Measurements from ENCODE around the gene ITFG1. TPM values are rescaled to one million over a fixed set of nuclear protein-coding genes. Genes with fewer than 3 reads are reported as not detected.
A peak's percentile ranks its signal among the peaks of the same experiment; 100 is the strongest.

The ITFG1 gene
- total RNA-seq, 1 experiment from 2014 or later, result 18.0 TPM

DNA sequence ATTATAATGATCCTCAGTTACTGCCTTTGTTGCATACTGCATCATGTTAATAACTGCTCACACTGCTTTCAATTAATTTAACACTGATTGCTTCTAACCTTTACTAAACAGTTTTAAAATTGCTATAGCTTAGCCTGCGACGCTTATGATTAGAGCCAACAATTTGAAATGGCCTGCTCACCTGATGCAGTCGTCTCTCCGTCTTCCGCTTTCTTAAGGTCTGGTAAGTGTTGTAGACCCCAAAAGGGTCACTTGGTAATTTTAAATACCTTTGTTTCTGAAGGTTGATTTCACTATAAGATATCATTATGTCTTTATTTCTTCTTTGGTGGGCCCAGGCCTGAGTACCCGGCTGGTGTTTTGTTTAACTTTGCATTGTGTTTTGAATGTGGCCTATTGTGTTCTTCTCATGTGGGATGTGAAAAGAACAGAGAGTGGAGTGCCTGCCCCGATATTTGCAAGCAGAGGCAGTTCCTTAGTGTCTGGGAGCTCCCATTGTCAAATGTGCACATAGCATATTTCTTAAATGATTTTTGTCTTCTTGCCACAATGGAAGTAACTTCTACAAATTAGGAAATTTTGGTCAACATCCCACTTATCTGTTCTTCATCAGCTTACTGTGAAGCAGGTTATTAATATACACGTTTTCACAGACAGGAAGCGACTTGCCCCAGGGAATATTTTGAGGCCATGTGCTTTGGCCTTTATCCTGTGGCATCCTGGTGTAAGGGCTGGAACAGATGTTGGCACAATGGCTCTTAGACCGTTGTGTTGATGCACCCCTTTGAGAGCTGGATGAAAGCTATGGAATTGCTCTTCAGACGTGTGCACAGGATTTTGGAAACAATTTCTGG, 3.1 kb upstream of the ITFG1 start:
- no peak overlapping the region for H3K56ac ChIP-seq (ENCODE audit: insufficient read length, low read depth, low read length)
- H3K23ac ChIP-seq (ENCODE audit: insufficient read length, low read depth, low read length), result no peak overlapping the region
- H2BK15ac ChIP-seq (ENCODE audit: low read depth, low read length), result no peak overlapping the region
- Mint-ChIP-seq H3K4me3 (no peak overlapping the region), H3K9me3 (no peaks in the 10 kb centered on the region; a peak in 1 of 5 replicates), H3K27me3 (ENCODE audit: low read depth) (no peaks in the 10 kb centered on the region; the same call in 1 of the 2 replicates), H3K4me1 (peaks cover 38 to 40% of the 10 kb centered on the region in 2 experiments), H3K36me3 (ENCODE audit: insufficient read depth in 1 of 3, low read depth in 3 of 3) (no peaks in the 10 kb centered on the region; a peak in 1 of 7 replicates), H3K27ac (peak overlapping the region in 1 of 3 experiments; percentile 40; a peak in 1 of 7 replicates)
- H3K4me1 ChIP-seq (ENCODE audit: insufficient read depth, low read length), result no peaks in the 10 kb centered on the region; the same call in 1 of the 2 replicates
- H3K27me3 ChIP-seq (ENCODE audit: insufficient read depth, low read length), result no peaks in the 10 kb centered on the region; the same call in 1 of the 2 replicates
- H3K79me1 ChIP-seq (ENCODE audit: insufficient read depth, low read depth, low read length, poor library complexity, severe bottlenecking), result peaks cover 2% of the 10 kb centered on the region
- H3K9me3 ChIP-seq (ENCODE audit: control insufficient read depth, low read depth, low read length), result no peaks in the 10 kb centered on the region
- TF ChIP-seq, protein P1, sequence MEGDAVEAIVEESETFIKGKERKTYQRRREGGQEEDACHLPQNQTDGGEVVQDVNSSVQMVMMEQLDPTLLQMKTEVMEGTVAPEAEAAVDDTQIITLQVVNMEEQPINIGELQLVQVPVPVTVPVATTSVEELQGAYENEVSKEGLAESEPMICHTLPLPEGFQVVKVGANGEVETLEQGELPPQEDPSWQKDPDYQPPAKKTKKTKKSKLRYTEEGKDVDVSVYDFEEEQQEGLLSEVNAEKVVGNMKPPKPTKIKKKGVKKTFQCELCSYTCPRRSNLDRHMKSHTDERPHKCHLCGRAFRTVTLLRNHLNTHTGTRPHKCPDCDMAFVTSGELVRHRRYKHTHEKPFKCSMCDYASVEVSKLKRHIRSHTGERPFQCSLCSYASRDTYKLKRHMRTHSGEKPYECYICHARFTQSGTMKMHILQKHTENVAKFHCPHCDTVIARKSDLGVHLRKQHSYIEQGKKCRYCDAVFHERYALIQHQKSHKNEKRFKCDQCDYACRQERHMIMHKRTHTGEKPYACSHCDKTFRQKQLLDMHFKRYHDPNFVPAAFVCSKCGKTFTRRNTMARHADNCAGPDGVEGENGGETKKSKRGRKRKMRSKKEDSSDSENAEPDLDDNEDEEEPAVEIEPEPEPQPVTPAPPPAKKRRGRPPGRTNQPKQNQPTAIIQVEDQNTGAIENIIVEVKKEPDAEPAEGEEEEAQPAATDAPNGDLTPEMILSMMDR (conservative IDR thresholded peaks at IDR 0.05), result no peak
- no peak overlapping the region for H4K8ac ChIP-seq (replicated peaks; ENCODE audit: insufficient read length, low read depth, low read length)
- H2BK12ac ChIP-seq (ENCODE audit: insufficient read length, low read depth, low read length), result no peak overlapping the region
- no peak overlapping the region for H3K4me2 ChIP-seq (ENCODE audit: insufficient read depth, insufficient read length, low read length)
- no peaks in the 10 kb centered on the region for H4K20me1 ChIP-seq (ENCODE audit: control insufficient read depth, insufficient read depth, insufficient read length)
- no peak overlapping the region for H3T11ph ChIP-seq (ENCODE audit: low read length)
- no CpG with 5 or more reads among the region's 11 CpGs for WGBS (ENCODE audit: extremely low coverage, insufficient read length, low lambda C conversion rate)
- H2AK5ac ChIP-seq (ENCODE audit: insufficient read length, low read length), result no peak overlapping the region
- H2BK20ac ChIP-seq (ENCODE audit: low read depth, low read length, poor library complexity, severe bottlenecking), result no peak overlapping the region
- no peak overlapping the region for H3K9ac ChIP-seq (ENCODE audit: extremely low read depth, insufficient read length, low read length)
- H4K5ac ChIP-seq (ENCODE audit: insufficient read length, low read depth, low read length), result no peak overlapping the region
- no peak overlapping the region for H4K91ac ChIP-seq (ENCODE audit: insufficient read length, low read depth, low read length)
- peaks cover 11% of the 10 kb centered on the region for H3K23me2 ChIP-seq (ENCODE audit: insufficient read length, low read depth, low read length, poor library complexity, severe bottlenecking)
- no peak overlapping the region for H2AFZ ChIP-seq (ENCODE audit: low read length)
- H3K27ac ChIP-seq (ENCODE audit: insufficient read length, low read depth, low read length), result no peak overlapping the region
- no peak overlapping the region for H2BK5ac ChIP-seq (ENCODE audit: insufficient read length, low read length)
- no peaks in the 10 kb centered on the region for H3K79me2 ChIP-seq (ENCODE audit: insufficient read depth, low read length)
- H3K18ac ChIP-seq (ENCODE audit: insufficient read length, low read depth, low read length), result no peak overlapping the region
- H3K4ac ChIP-seq (ENCODE audit: low read depth, low read length), result no peak overlapping the region
- no peak overlapping the region for H2BK120ac ChIP-seq (ENCODE audit: low read depth, low read length, poor library complexity, severe bottlenecking)
- H3K14ac ChIP-seq (ENCODE audit: insufficient read depth, low read length), result no peak overlapping the region
- DNase-seq, result no peak
